ENCODE data around the gene NFATC4.
"Not testable (repeated sequence)": the region's sequence is repeated elsewhere in the genome, so short reads cannot be mapped to it uniquely, and the experiment has no call there.

The NFATC4 gene

DNA sequence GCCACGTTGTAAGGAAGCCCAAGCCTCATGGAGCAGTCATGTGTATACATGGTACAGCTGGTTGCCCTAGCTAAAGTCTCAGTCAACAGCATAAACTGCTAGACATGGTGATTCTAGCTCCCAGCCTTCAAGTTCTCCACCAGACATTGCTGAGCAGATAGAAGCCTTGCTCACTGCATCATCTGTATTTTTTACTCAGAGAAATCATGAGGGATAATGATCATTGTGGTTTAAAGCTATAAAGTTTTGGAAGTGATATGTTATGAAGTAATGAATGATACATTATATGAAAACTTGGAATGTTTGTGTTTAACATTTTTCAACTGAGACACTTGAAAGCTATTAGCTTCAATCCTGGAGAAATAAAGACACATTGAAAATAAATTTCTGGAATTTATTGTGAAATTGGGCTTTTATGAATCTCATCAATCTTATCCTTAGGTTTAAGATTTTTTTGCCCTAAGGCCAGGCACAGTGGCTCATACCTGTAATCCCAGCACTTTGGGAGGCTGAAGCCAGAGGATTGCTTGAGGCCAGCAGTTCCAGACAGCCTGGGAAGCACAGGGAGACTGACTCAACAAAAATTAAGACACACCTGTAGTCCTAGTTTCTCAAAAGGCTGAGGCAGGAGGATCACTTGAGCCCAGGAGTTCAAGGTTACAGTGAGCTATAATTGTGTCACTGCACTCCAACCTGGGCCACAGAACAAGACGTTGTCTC, 5.6 kb upstream of the NFATC4 start:
- DNase-seq, result no peak
- in situ Hi-C loops (cut with MboI; ENCODE audit: low pct_unique_long_range_greater_than_20kb, low sequenced_read_pairs), result no loop called here

DNA sequence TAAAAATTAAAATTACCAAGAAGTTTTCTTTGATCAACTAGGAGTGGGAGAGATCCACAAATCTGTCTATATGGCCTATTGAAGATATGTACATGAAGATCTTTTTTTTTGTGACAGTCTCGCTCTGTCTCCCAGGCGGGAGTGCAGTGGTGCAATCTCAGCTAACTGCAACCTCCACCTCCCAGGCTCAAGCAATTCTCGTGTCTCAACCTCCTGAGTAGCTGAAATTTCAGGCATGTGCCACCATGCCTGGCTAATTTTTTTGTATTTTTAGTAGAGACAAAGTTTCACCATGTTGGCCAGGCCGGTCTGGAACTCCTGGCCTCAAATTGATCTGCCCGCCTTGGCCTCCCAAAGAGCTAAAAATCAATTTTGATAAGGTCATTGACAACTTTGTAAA, 4.6 kb upstream of the NFATC4 start:
- in situ Hi-C loops (cut with MboI; ENCODE audit: low pct_unique_long_range_greater_than_20kb, low sequenced_read_pairs), result no loop called here
- no peak for DNase-seq

DNA sequence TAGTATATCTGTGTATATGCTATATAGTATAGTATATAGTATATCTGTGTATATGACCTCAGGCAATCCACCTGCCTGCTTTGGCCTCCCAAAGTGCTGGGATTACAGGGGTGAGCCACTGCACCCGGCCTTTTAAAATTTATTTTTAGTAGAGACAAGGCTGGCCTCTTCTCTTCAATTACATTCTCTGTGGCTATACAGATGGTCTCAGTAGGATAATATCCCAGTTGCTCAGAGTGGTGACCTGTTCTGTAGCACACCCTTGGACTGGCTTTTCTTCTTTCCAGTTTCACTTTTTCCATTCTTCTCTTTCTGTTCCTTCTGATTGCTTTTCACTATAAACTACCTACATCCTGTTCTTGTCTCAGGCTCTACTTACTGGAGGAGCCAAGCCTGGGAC, 3.1 kb upstream of the NFATC4 start:
- DNase-seq, result no peak
- in situ Hi-C loops (cut with MboI; ENCODE audit: low pct_unique_long_range_greater_than_20kb, low sequenced_read_pairs), result no loop called here

DNA sequence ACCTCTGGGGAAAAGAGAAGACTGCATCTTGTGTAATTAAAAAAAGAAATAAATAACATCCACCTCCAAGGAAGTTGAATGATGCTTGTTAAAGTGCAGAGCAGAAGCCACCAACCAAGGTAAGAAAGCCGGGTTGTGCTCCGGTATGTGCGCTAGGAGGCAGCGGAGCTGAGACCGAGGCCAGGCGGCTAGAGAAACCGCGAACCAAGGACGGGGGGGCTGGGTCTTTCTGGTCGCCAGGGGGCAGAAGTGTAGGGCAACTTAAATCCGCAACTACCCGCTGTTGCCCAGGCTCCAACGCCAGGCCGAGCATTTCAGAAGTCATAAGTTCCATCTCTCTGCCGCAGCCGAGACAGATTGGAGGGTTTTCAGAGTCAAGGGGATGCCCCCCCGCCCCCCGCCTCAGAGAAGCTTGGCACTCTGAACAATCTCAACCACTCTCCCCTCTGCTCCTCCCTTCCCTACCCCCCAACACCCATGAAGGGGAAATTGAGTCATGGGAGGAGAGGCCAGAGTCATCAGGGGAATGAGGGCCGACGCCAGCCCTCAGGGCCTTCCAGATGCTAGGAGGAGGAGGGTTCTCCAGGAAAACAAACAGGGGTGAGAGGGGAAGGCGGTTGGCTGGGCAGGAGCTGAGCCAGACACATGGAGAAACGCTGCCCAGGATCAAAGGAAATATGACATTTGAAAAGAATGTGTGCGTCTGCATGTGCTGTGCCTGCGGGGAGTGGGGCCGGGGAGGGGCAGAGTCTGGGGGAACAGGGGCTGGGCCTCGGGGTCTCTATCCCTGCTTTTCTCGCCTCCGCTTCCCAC, 2.2 kb upstream of the NFATC4 start:
- peak; percentile 96 for DNase-seq
- in situ Hi-C loops (cut with MboI; ENCODE audit: low pct_unique_long_range_greater_than_20kb, low sequenced_read_pairs), result no loop called here

DNA sequence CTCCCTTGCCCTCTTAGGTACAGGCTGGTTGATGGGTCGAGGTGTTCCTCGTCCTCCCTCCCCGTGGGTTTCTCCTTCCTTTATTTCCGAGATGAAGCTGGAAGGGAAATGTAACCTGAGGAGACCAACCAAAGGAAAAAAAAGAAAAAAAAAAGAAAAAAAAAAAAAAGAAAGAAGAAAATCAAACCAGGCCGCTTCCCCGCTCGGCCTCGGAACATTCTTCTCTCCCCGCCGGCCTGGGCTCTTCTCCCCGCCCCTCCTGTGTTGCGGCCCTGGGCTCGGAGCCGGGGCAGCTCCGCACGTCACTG, 1.6 kb upstream of the NFATC4 start:
- in situ Hi-C loops (cut with MboI; ENCODE audit: low pct_unique_long_range_greater_than_20kb, low sequenced_read_pairs), result no loop called here
- no peak for DNase-seq

DNA sequence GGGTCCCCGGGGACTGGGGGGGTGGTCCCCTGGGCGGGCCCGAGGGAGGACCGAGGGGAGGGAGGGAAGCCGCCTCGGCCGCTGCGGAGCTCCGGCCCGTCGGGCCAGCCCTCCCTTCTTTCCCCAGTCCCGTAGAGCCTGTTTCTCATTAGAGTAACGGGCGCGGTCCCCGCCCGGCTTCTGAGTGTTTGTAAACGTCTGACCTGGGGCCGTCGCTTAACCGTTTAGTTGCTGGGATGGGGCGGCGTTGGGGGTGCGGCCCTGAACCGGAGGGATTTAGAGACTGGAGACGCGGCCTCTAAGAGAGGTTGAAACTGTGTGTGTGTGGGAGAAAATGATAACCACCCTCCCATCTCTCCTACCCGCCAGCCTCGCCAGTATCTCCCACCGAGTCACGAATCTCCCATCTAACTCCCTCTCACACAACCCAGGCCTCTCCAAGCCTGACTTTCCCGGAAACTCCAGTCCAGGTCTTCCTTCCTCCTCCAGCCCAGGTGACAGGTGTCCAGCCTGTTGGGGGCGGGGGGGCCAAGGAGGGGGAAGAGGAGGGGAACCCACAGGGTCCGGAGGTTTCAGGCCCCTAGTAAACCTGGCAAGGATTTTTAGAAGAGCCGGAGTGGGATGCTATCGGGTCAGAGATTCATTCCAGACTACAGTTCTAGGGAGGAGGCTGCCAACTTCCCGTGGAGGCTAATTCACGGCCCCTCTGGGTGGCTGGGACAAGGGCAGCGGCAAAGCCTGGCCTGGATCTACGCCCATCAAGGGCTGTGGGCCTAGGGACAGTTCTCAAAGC, 1.1 kb upstream of the NFATC4 start:
- no peak for DNase-seq
- in situ Hi-C loops (cut with MboI; ENCODE audit: low pct_unique_long_range_greater_than_20kb, low sequenced_read_pairs), result no loop called here

DNA sequence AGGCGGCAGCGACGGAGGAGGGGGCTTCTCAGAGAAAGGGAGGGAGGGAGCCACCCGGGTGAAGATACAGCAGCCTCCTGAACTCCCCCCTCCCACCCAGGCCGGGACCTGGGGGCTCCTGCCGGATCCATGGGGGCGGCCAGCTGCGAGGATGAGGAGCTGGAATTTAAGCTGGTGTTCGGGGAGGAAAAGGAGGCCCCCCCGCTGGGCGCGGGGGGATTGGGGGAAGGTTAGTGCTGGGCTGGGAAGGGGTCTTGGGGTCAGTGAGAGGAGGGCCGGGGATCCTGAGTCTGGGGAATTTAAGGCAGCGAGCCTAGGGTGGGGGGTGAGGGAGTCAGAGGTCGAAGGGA, 203 bp downstream of the NFATC4 start:
- in situ Hi-C loops (cut with MboI; ENCODE audit: low pct_unique_long_range_greater_than_20kb, low sequenced_read_pairs), result no loop called here
- no peak for DNase-seq

DNA sequence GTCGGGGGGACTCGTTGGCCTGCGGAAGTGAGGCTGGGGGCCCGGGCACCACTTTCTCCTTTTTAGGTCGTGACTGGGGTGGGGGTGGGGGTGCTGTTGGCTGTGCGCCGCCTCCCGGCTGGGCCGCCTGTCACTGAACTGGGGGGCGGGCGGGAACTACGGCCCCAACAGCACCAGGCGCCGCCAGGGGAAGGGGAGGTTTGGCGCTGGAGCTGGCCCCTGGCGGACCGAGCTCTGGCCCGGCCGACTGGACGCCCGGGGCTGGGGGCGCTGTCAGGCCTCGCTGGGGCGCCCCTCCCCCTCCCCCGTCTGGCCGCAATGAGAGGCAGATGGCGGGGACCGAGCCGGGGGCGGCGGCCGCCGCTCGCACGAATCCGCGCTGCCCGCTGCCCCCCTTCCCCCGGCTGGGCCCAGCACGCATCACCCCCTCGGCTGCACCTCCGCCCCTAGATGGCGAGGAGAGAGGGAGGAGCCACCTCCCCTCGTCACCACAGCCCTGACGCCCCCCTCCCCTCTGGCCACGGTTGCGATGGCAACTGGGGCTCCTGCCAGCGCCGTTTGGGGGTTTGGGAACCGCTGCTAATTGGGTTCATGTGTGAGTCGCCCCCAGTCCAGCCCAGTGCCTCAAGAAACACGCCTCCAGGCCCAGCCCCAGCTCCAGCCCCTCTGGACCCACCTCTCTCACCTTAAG, 723 bp downstream of the NFATC4 start:
- in situ Hi-C loops (cut with MboI; ENCODE audit: low pct_unique_long_range_greater_than_20kb, low sequenced_read_pairs), result no loop called here

DNA sequence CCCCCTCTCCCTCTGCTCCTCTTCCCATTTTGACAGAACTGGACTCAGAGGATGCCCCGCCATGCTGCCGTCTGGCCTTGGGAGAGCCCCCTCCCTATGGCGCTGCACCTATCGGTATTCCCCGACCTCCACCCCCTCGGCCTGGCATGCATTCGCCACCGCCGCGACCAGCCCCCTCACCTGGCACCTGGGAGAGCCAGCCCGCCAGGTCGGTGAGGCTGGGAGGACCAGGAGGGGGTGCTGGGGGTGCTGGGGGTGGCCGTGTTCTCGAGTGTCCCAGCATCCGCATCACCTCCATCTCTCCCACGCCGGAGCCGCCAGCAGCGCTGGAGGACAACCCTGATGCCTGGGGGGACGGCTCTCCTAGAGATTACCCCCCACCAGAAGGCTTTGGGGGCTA, 1.5 kb downstream of the NFATC4 start:
- no peak for DNase-seq
- in situ Hi-C loops (cut with MboI; ENCODE audit: low pct_unique_long_range_greater_than_20kb, low sequenced_read_pairs), result no loop called here

More for the DNA sequence above, 723 bp downstream of the NFATC4 start:
- DNase-seq, result peak; percentile 44

DNA sequence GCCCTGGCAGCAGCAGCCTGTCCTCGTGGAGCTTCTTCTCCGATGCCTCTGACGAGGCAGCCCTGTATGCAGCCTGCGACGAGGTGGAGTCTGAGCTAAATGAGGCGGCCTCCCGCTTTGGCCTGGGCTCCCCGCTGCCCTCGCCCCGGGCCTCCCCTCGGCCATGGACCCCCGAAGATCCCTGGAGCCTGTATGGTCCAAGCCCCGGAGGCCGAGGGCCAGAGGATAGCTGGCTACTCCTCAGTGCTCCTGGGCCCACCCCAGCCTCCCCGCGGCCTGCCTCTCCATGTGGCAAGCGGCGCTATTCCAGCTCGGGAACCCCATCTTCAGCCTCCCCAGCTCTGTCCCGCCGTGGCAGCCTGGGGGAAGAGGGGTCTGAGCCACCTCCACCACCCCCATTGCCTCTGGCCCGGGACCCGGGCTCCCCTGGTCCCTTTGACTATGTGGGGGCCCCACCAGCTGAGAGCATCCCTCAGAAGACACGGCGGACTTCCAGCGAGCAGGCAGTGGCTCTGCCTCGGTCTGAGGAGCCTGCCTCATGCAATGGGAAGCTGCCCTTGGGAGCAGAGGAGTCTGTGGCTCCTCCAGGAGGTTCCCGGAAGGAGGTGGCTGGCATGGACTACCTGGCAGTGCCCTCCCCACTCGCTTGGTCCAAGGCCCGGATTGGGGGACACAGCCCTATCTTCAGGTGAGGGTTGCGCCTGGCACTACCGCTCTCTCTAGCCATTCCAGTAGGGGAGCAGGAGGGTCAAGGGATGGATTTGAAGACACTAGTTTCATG, 2.1 kb downstream of the NFATC4 start:
- in situ Hi-C loops (cut with MboI; ENCODE audit: low pct_unique_long_range_greater_than_20kb, low sequenced_read_pairs), result no loop called here
- no peak for DNase-seq

DNA sequence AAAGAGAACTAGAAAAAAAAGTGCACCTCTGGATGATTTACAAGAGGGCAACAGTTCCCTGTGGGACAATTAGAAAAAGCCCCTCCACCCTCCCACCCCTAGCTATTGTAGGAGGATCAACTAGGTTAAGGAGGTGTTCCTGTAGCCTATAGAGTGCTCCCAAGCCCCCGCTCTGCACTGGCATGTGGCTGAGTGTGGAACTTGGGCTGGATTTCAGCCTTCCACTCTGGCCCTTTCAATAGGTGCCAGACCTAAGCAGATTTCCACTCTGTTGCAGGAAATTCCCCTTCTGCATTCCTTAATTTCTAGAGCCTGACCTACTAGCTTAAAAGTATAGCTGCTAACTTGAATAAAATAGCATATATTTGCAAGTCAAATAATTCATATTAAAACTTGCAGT, 2.8 kb downstream of the NFATC4 start:
- no peak for DNase-seq
- in situ Hi-C loops (cut with MboI; ENCODE audit: low pct_unique_long_range_greater_than_20kb, low sequenced_read_pairs), result no loop called here

DNA sequence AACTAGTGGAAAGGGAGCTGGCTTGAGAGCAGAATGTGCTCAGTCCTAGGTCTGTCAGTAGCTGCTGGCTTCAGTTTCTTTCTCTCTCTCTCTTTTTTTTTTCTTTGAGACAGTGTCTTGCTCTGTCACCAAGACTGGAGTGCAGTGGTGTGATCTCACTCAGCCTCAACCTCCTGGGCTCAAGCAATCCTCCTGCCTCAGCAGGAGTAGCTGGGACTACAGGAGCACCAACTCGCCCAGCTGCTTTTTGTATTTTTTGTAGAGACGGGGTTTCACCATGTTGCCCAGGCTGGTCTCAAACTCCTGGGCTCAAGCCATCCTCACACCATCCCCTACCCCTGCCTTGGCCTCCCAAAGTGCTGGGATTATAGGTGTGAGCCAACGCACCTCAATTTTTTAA, 3.6 kb downstream of the NFATC4 start:
- DNase-seq; in situ Hi-C loops (cut with MboI; ENCODE audit: low pct_unique_long_range_greater_than_20kb, low sequenced_read_pairs): not testable (repeated sequence)

DNA sequence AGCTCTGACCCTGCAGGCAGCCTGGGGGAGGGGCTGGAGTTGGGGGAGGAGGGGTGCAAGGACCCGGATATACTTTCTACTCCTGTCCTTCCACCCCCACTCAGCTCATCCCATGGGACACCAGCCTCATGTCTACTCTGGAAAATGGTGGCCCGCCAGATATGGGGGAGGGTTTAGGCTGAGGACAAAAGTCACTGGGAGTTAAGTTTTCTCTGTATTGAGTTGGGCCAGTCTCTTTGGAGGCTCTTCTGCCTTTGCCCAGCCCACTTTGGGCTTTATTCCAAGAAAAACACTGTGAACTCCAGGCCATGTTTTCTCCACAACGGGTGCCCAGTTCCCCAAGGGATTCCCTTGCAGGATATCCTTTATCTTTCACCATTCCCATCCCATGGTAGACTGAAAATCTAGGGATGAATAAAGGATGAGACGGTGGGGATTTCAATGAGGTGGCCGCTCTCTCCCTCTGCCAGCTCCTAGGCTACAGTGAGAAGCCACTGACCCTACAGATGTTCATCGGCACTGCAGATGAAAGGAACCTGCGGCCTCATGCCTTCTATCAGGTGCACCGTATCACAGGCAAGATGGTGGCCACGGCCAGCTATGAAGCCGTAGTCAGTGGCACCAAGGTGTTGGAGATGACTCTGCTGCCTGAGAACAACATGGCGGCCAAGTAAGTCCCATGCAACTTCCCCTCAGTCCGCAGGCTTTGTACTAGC, 4.9 kb downstream of the NFATC4 start:
- no peak for DNase-seq
- in situ Hi-C loops (cut with MboI; ENCODE audit: low pct_unique_long_range_greater_than_20kb, low sequenced_read_pairs), result no loop called here

DNA sequence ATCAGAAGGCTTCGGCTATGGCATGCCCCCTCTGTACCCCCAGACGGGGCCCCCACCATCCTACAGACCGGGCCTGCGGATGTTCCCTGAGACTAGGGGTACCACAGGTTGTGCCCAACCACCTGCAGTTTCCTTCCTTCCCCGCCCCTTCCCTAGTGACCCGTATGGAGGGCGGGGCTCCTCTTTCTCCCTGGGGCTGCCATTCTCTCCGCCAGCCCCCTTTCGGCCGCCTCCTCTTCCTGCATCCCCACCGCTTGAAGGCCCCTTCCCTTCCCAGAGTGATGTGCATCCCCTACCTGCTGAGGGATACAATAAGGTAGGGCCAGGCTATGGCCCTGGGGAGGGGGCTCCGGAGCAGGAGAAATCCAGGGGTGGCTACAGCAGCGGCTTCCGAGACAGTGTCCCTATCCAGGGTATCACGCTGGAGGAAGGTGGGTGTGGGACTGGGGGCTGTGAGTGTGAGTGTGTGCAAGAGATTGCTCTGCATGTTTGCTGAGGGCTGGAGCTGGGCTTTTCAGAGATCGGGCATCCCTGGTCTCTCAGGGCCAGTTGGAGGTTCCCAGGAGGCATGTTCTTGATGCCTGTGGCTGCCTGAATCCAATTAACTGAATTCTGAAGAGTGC, 8.6 kb downstream of the NFATC4 start:
- DNase-seq, result no peak
- in situ Hi-C loops (cut with MboI; ENCODE audit: low pct_unique_long_range_greater_than_20kb, low sequenced_read_pairs), result no loop called here

DNA sequence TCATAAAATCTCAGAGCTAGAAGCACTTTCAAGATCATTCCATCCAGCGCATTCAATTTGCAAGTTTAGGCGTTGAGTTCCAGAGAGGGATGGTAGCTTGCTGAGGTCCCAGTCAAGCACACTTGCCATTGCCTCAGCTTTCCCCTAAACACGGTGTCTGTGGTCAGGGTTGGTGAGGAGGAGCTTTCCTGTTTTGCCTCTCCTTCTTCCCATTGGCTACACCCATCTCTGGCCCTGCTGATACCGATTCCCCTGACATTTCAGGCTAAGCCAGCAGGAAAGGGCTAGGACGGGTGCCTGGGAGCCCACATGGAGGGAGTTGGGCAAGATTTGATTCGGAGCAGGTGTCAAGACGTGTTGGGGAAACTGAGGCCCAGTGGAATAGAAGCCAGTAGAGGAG, 9.1 kb downstream of the NFATC4 start:
- in situ Hi-C loops (cut with MboI; ENCODE audit: low pct_unique_long_range_greater_than_20kb, low sequenced_read_pairs), result no loop called here
- peak; percentile 53 for DNase-seq

DNA sequence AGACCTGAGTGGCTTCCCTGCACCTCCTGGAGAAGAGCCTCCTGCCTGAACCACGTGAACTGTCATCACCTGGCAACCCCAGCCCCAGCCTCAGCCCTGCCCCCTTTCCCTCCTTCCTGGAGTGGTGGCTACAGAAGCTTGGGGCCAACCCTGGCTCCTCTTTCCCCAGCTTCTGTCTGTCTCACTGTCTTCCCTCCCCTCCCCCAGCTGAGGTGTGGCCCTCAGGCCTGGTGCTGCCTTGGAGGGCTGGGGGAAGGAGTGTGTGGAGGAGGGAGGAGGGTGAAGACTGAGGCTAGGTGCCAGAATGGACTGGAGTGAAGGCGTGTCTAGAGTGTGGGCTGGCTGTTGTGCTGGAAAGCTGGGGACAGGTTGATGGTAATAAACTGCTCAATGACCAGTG, 9.7 kb downstream of the NFATC4 start:
- in situ Hi-C loops (cut with MboI; ENCODE audit: low pct_unique_long_range_greater_than_20kb, low sequenced_read_pairs), result no loop called here
- DNase-seq, result no peak

DNA sequence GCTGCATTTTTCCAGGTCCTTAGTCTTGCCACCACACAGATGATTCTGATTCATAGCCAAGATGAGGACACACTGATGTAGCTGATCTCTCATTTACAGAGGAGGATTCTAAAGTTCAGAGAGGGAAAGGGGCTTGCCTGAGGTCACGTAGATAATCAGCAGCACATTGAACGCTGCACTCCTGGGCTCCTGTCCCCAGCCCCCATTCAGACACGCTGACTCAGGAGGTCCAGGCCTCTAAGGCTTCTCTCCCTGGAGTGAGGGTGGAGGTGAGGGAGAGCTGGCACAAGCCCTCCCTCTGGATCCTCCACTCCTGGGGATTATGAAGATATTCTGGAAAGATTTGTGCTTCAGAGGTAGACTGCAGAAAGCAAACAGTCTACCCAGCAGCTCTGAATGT, 10.3 kb downstream of the NFATC4 start:
- no peak for DNase-seq
- in situ Hi-C loops (cut with MboI; ENCODE audit: low pct_unique_long_range_greater_than_20kb, low sequenced_read_pairs), result no loop called here
